Trophoblast cell (in vitro differentiated cells and primary cell): ENCODE measurements around the gene SYVN1.

Source experiments
- DNase-seq, 2 donors: peaks; one replicate each; pipeline ENCODE4 v3.0.0-alpha.2; 2016
- H2AFZ ChIP-seq: 2 replicates; pipeline ENCODE4 v1.6.1; 2013; ENCODE audit warnings: low read length, moderate library complexity, mild to moderate bottlenecking; ENCODE audit not compliant: insufficient read depth, poor library complexity
- H2AK5ac ChIP-seq: 2 replicates; pipeline ENCODE4 v1.6.1; 2013; ENCODE audit warnings: mild to moderate bottlenecking, low read length
- H2BK120ac ChIP-seq: 2 replicates; pipeline ENCODE4 v1.6.1; 2013; ENCODE audit warnings: low read length, mild to moderate bottlenecking, moderate library complexity; ENCODE audit not compliant: insufficient read depth, poor library complexity
- H2BK12ac ChIP-seq: 2 replicates; pipeline ENCODE4 v1.6.1; 2013; ENCODE audit warnings: mild to moderate bottlenecking, low read length, moderate library complexity
- H2BK5ac ChIP-seq: 2 replicates; pipeline ENCODE4 v1.6.1; 2013; ENCODE audit warnings: low read length, low read depth, moderate library complexity, mild to moderate bottlenecking; ENCODE audit not compliant: poor library complexity
- H3K14ac ChIP-seq: 2 replicates; pipeline ENCODE4 v1.6.1; 2013; ENCODE audit warnings: mild to moderate bottlenecking, low read length
- H3K18ac ChIP-seq: 2 replicates; pipeline ENCODE4 v1.6.1; 2013; ENCODE audit warnings: mild to moderate bottlenecking, low read length
- H3K23ac ChIP-seq: 2 replicates; pipeline ENCODE4 v1.6.1; 2013; ENCODE audit warnings: low read length
- H3K27ac ChIP-seq: 2 replicates; pipeline ENCODE4 v1.5.1; 2013; ENCODE audit warnings: low read depth, mild to moderate bottlenecking, inconsistent platforms, low read length, moderate library complexity
- H3K27me3 ChIP-seq: 2 replicates; pipeline ENCODE4 v1.6.1; 2013; ENCODE audit warnings: inconsistent platforms, mild to moderate bottlenecking, low read length, moderate library complexity; ENCODE audit not compliant: insufficient read depth
- H3K36me3 ChIP-seq, 2 experiments: 1 replicate in 1 of 2; 2 replicates in 1 of 2; pipeline ENCODE4 v1.6.1; 2013; ENCODE audit warnings: low read length in 2 of 2, mild to moderate bottlenecking in 2 of 2, moderate library complexity in 1 of 2; ENCODE audit not compliant: insufficient read depth in 2 of 2, control insufficient read depth in 1 of 2
- H3K4ac ChIP-seq: 2 replicates; pipeline ENCODE4 v1.6.1; 2013; ENCODE audit warnings: low read depth, mild to moderate bottlenecking, low read length, moderate library complexity
- H3K4me1 ChIP-seq, 2 experiments: 1 replicate in 1 of 2; 2 replicates in 1 of 2; pipeline ENCODE4 v1.6.1; 2013; ENCODE audit warnings: low read length in 2 of 2, mild to moderate bottlenecking in 2 of 2, moderate library complexity in 1 of 2; ENCODE audit not compliant: insufficient read depth in 2 of 2, control insufficient read depth in 1 of 2
- H3K4me2 ChIP-seq: 2 replicates; pipeline ENCODE4 v1.6.1; 2013; ENCODE audit warnings: inconsistent platforms, mild to moderate bottlenecking, low read length, moderate library complexity
- H3K4me3 ChIP-seq: 2 replicates; pipeline ENCODE4 v1.5.1; 2013; ENCODE audit warnings: mild to moderate bottlenecking, low read depth, low read length, inconsistent platforms
- H3K79me1 ChIP-seq: one replicate; pipeline ENCODE4 v1.6.1; 2013; ENCODE audit warnings: low read length
- H3K79me2 ChIP-seq: 2 replicates; pipeline ENCODE4 v1.6.1; 2013; ENCODE audit warnings: low read length, mild to moderate bottlenecking; ENCODE audit not compliant: control insufficient read depth, insufficient read depth, poor library complexity
- H3K9ac ChIP-seq: 2 replicates; pipeline ENCODE4 v1.6.1; 2013; ENCODE audit warnings: mild to moderate bottlenecking, low read length
- H3K9me3 ChIP-seq: 2 replicates; pipeline ENCODE4 v1.6.1; 2013; ENCODE audit warnings: low read depth, mild to moderate bottlenecking, control low read depth, inconsistent platforms, low read length; ENCODE audit not compliant: insufficient read depth
- H4K12ac ChIP-seq: 2 replicates; pipeline ENCODE4 v1.6.1; 2013; ENCODE audit warnings: low read depth, mild to moderate bottlenecking, low read length, moderate library complexity
- H4K8ac ChIP-seq: 2 replicates; pipeline ENCODE4 v1.6.1; 2013; ENCODE audit warnings: low read depth, mild to moderate bottlenecking, low read length, moderate library complexity
- H4K91ac ChIP-seq: one replicate; pipeline ENCODE4 v1.6.1; 2013; ENCODE audit warnings: low read depth, mild to moderate bottlenecking, low read length, moderate library complexity
- WGBS: extraction: QIAGEN DNeasy Blood & Tissue Kit; methylation state at CpG from one replicate; pipeline ENCODE4 v1.1.7; 2013; ENCODE audit warnings: missing lambda C conversion rate; ENCODE audit not compliant: insufficient read length, insufficient coverage; ENCODE audit errors: extremely low coverage; 5-methylcytosine and 5-hydroxymethylcytosine counted together

The SYVN1 gene

DNA sequence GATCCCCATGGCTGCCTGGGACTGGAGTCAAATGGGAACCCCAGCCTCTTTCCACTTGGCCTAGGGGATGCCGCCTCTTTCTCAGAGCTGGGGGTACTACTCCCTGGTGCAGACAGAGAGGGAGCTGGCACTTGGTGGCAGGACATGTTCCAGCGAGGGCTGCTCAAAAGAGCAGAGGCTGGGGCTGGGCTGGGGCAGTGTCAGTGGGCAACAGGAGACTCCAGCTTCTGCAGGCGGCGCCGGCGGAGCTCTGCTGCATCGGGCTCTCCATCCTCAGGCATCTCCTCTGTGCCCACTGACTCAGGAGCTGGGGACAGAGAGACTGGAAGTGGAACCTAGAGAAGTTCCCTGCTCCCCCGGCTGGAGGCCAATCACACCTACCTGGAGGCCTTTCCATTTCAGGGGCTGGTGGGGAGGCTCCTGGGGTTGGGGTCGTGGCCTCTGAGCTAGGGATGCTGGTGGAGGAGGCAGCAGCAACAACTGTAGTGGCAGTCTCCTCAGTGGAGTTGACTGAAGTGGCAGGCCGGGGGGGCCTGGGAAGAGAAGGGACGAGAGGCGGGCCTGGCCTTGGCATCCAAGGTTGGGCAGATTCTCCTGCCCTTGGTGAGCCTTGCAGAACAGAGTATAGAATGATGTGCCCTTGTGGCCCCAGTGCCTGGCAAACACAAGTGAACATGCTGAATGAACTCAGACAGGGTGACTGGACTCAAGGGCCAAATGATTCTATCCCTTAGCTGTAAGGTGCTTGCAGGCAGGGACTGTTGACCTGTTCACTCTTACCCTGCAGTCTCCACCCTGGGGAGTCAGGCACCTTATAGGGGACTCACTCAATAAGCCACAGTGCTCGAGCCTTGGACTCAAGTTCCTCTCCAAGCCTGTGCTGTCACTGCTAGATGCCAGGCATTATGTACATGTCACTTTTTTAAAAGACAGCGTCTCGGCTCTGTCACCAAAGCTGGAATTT lies 5.9 kb downstream of the SYVN1 start:
- Histone ChIP-seq H4K12ac (peak overlapping the region; percentile 43), H3K9ac (no peak overlapping the region), H3K4me2 (no peak overlapping the region), H3K18ac (no peak overlapping the region), H4K8ac (no peak overlapping the region), H3K27ac (no peak overlapping the region), H2BK120ac (no peak overlapping the region), H3K27me3 (no peaks in the 10 kb centered on the region), H3K23ac (no peak overlapping the region), H2BK12ac (no peak overlapping the region), H3K79me2 (no peaks in the 10 kb centered on the region), H3K4me3 (no peak overlapping the region), H3K4ac (no peak overlapping the region), H3K9me3 (no peaks in the 10 kb centered on the region), H2BK5ac (no peak overlapping the region), H3K14ac (no peak overlapping the region), H3K36me3 (peaks cover 80 to 87% of the 10 kb centered on the region in 2 experiments), H2AFZ (no peak overlapping the region), H2AK5ac (no peak overlapping the region), H3K4me1 (peaks cover 5 to 6% of the 10 kb centered on the region in 2 experiments), H3K79me1 (no peaks in the 10 kb centered on the region), H4K91ac (no peak overlapping the region)
- WGBS = no CpG with 5 or more reads among the region's 15 CpGs
- DNase-seq = no peak

GRCh38 chr11:65127473-65128181 lies 6.7 kb downstream of the SYVN1 start:
- Histone ChIP-seq H3K9me3 (no peaks in the 10 kb centered on the region), H3K36me3 (peaks cover 76 to 82% of the 10 kb centered on the region in 2 experiments), H3K4me2 (no peak overlapping the region), H4K91ac (no peak overlapping the region), H2BK12ac (no peak overlapping the region), H3K27me3 (no peaks in the 10 kb centered on the region), H4K8ac (no peak overlapping the region), H3K4me3 (no peak overlapping the region), H3K14ac (no peak overlapping the region), H3K4me1 (peaks cover 0 to 2% of the 10 kb centered on the region in 2 experiments), H3K79me1 (no peaks in the 10 kb centered on the region), H4K12ac (no peak overlapping the region), H3K23ac (no peak overlapping the region), H3K9ac (no peak overlapping the region), H2AK5ac (no peak overlapping the region), H3K18ac (no peak overlapping the region), H2BK5ac (no peak overlapping the region), H2AFZ (no peak overlapping the region), H3K79me2 (no peaks in the 10 kb centered on the region), H3K4ac (no peak overlapping the region), H2BK120ac (no peak overlapping the region), H3K27ac (no peak overlapping the region)
- no peak for DNase-seq
- WGBS = no CpG with 5 or more reads among the region's 12 CpGs

GRCh38 chr11:65126624-65127274 lies 7.6 kb downstream of the SYVN1 start:
- DNase-seq = no peak
- Histone ChIP-seq H3K79me1 (peaks cover 5% of the 10 kb centered on the region), H3K23ac (peak overlapping the region; percentile 11), H3K4me2 (no peak overlapping the region), H3K9me3 (no peaks in the 10 kb centered on the region), H2BK120ac (no peak overlapping the region), H3K27ac (no peak overlapping the region), H2BK12ac (no peak overlapping the region), H2AFZ (no peak overlapping the region), H2BK5ac (no peak overlapping the region), H3K79me2 (peaks cover 5% of the 10 kb centered on the region), H3K4ac (no peak overlapping the region), H3K36me3 (peaks cover 68 to 73% of the 10 kb centered on the region in 2 experiments), H3K4me3 (no peak overlapping the region), H3K27me3 (no peaks in the 10 kb centered on the region), H2AK5ac (no peak overlapping the region), H3K9ac (no peak overlapping the region), H3K4me1 (peaks cover 0 to 2% of the 10 kb centered on the region in 2 experiments), H3K14ac (no peak overlapping the region), H3K18ac (no peak overlapping the region), H4K8ac (no peak overlapping the region), H4K91ac (no peak overlapping the region), H4K12ac (peak overlapping the region; percentile 3)
- no CpG with 5 or more reads among the region's 6 CpGs for WGBS
